ENCODE measurements around the gene ASPHD1.

ASPHD1 gene

DNA sequence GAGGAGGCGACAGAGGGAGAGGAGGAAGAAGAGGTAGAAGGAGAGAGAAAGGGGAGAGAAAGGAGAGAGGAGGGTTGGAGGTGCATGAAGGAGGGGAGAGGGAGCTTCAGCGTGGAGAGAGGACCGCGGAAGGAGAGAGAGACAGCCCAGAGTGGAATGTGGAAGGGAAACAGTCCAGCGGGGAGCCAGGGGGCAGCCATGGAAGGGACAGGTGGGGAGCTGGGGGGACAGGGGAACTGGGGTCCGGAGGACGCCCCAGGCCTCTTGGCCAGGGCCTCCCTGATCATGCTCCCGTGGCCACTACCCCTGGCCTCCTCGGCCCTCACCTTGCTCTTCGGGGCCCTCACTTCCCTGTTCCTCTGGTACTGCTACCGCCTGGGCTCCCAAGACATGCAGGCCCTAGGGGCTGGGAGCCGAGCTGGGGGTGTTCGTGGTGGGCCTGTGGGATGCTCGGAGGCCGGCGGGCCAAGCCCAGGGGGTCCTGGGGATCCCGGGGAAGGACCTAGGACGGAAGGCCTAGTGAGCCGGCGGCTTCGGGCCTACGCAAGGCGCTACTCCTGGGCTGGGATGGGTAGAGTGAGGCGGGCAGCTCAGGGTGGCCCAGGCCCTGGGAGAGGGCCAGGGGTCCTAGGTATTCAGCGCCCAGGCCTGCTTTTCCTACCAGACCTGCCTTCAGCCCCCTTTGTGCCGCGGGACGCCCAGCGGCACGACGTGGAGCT lies 759 bp downstream of the ASPHD1 start:
- Histone ChIP-seq H3K36me3 (peaks cover 21% of the 10 kb centered on the region), H3K27me3 (no peaks in the 10 kb centered on the region), H3K4me1 (peaks cover 10% of the 10 kb centered on the region), H3K9me3 (no peaks in the 10 kb centered on the region), H3K4me3 (ENCODE audit: low read depth, low read length) (peak overlapping the region; percentile 94)
- TF ChIP-seq, protein P1, sequence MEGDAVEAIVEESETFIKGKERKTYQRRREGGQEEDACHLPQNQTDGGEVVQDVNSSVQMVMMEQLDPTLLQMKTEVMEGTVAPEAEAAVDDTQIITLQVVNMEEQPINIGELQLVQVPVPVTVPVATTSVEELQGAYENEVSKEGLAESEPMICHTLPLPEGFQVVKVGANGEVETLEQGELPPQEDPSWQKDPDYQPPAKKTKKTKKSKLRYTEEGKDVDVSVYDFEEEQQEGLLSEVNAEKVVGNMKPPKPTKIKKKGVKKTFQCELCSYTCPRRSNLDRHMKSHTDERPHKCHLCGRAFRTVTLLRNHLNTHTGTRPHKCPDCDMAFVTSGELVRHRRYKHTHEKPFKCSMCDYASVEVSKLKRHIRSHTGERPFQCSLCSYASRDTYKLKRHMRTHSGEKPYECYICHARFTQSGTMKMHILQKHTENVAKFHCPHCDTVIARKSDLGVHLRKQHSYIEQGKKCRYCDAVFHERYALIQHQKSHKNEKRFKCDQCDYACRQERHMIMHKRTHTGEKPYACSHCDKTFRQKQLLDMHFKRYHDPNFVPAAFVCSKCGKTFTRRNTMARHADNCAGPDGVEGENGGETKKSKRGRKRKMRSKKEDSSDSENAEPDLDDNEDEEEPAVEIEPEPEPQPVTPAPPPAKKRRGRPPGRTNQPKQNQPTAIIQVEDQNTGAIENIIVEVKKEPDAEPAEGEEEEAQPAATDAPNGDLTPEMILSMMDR (IDR thresholded peaks at IDR 0.05; ENCODE audit: low read depth, low read length), result no peak
- DNase-seq, result no peak

DNA sequence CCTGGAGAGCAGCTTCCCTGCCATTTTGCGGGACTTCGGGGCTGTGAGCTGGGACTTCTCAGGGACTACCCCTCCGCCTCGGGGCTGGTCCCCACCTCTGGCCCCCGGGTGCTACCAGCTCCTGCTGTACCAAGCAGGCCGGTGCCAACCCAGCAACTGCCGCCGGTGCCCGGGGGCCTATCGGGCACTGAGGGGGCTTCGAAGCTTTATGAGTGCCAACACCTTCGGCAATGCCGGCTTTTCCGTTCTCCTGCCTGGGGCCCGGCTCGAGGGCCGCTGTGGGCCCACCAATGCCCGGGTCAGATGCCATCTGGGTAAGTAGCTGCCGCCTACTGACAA lies 1.3 kb downstream of the ASPHD1 start:
- TF ChIP-seq, protein P1 (IDR thresholded peaks at IDR 0.05; ENCODE audit: low read depth, low read length), result no peak
- H3K9me3 ChIP-seq, result no peaks in the 10 kb centered on the region
- H3K4me3 ChIP-seq (ENCODE audit: low read depth, low read length), result peak overlapping the region; percentile 94
- peaks cover 10% of the 10 kb centered on the region for H3K4me1 ChIP-seq
- peaks cover 23% of the 10 kb centered on the region for H3K36me3 ChIP-seq
- H3K27me3 ChIP-seq, result no peaks in the 10 kb centered on the region
- no peak for DNase-seq

DNA sequence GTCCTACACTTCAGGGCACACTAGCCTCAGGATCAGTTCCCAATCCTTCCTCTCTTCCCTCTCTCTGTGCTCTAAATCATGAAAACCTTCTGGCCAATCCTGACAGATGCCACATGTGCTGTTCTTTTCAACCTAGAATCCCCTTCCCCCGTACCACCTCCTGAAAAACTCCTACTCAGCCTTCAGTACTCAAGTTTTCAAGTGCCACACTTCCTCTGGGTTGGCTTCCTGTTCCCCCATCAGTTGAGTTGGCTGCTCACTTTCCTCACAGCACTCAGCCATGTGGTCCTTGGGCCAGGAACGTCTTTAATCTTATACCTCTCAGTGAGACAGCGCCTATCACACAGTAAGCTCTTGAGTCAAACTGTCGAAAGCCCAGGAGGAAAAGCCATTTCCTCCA lies 3.3 kb downstream of the ASPHD1 start:
- Histone ChIP-seq H3K4me1 (no peaks in the 10 kb centered on the region; the same call in 1 of the 2 replicates), H3K27me3 (no peaks in the 10 kb centered on the region), H3K9me3 (no peaks in the 10 kb centered on the region), H3K4me3 (ENCODE audit: low read depth, low read length) (no peak overlapping the region), H3K36me3 (peaks cover 32% of the 10 kb centered on the region)
- TF ChIP-seq, protein P1 (IDR thresholded peaks at IDR 0.05; ENCODE audit: low read depth, low read length), result no peak
- no peak for DNase-seq

DNA sequence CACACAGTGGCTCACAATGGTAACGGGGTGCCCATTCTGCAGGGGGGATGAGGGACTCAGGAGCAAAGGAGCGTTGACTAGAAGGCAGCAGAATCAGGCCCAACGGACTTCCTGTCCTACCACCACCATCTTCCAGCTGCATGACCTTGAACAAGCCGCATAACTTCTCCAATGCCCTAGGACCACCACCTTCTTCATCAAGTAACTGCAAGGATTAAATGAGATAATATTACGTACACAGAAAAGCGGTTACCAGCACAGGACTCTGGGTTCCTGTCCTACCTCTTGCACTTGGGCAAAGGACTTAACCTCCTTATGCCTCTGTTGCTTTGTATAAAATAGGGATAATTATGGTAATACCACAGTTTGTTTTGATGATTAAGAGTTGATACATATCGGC lies 4.7 kb downstream of the ASPHD1 start:
- TF ChIP-seq, protein P1 (IDR thresholded peaks at IDR 0.05; ENCODE audit: low read depth, low read length), result no peak
- no peak for DNase-seq
- Histone ChIP-seq H3K4me3 (ENCODE audit: low read depth, low read length) (no peak overlapping the region), H3K4me1 (no peaks in the 10 kb centered on the region), H3K36me3 (peaks cover 32% of the 10 kb centered on the region), H3K27me3 (no peaks in the 10 kb centered on the region), H3K9me3 (no peaks in the 10 kb centered on the region)

GRCh38 chr16:29905668-29906067 lies 5.4 kb downstream of the ASPHD1 start:
- Histone ChIP-seq H3K9me3 (no peaks in the 10 kb centered on the region), H3K4me3 (ENCODE audit: low read depth, low read length) (no peak overlapping the region), H3K27me3 (no peaks in the 10 kb centered on the region), H3K36me3 (peaks cover 31% of the 10 kb centered on the region), H3K4me1 (no peaks in the 10 kb centered on the region)
- DNase-seq, result no peak
- TF ChIP-seq, protein P1 (IDR thresholded peaks at IDR 0.05; ENCODE audit: low read depth, low read length), result no peak

GRCh38 chr16:29906520-29907244 lies 6.4 kb downstream of the ASPHD1 start:
- Histone ChIP-seq H3K36me3 (peaks cover 35% of the 10 kb centered on the region), H3K9me3 (no peaks in the 10 kb centered on the region)

More at GRCh38 chr16:29906520-29907244, 6.4 kb downstream of the ASPHD1 start:
- TF ChIP-seq, protein P1 (IDR thresholded peaks at IDR 0.05; ENCODE audit: low read depth, low read length), result no peak
- H3K4me1 ChIP-seq, result no peaks in the 10 kb centered on the region
- DNase-seq, result no peak
- no peak overlapping the region for H3K4me3 ChIP-seq (ENCODE audit: low read depth, low read length)
- H3K27me3 ChIP-seq, result no peaks in the 10 kb centered on the region
